Activated CD4-positive, CD25-positive, alpha-beta regulatory T cell (primary cell): ENCODE data around the gene PITX1.
"Not testable (repeated sequence)": the region's sequence is repeated elsewhere in the genome, so short reads cannot be mapped to it uniquely, and the experiment has no call there.

Experiments
- DNase-seq, 4 experiments: peaks; one replicate each; lab custom pipeline; 2025; lab: John Stamatoyannopoulos, UW

Gene PITX1

DNA sequence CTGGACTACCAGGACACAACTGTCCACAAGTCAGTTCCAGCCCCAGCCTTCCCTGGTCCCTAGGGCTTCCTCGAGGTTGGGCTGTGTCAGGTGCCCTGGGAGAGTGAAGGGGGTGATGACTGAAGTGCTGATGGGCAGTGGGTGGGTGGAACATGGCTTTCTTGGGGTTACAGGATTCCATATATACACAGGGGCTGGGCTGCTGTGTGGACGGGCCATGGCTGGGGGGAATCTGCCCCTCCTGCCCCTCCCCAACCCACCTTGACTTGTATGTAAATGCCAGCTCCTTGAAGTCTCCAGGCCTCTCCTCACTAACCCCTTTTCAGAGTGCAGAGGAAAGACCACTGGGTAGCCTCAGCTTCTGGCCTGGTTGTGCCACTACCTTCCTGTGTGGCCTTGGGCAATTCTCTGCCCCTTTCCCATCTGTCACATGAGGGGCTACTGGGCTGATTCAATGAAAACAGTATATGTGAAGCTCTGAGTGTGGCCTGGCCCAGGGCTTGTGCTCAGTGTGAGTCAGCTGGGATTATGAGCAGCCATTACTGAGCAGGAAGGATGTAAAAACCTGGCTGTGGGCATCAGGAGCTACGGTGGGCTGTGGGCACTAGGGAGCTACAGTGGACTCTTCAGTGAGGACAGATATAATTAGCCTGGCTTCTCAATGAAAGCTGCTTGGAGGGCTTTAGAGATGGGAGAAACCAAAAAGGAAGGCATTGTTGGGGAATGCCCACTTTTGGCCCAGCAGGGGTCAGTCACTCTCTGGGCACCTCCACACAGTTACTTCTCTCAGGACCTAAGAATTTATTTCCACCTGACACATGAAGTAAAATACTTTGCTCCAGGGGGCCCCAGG lies 23.3 kb downstream of the PITX1 start:
- no peak for DNase-seq

DNA sequence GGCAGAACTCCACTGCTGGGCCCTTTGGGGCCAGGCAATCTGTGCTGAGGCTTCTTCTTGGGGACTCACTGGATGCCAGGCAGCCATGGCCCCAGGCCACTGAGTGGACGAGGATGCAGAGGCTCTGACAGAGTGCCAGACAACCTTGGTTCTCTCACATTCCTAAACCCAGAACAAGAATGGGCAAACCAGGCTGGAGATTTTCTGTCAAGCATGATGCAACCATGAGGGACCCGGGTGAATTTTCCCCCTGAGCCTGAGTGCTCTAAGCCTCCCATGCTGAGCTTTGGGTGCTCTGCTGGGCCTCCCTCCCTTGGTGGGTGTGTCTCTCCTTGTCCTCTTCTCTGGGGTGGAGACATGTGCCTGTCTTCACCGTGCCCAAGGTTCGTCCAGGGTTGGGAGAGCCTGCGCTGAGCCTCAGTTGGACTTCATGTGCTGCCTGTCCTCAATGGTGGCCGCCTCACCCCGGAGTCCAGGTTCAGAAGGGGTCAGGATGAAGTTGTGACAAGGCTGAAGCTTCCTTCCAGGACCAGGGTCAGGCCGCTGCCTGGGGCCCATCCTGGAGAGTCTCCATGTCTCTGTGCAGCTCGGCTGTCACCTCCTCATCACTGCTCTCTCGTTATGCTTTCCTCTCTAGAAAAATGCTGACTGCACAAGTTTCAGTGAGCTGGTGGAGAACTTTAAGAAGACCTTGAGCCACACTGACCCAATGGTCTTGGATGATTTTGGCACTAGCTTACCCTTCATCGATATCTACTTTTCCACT lies 24.1 kb downstream of the PITX1 start:
- no peak for DNase-seq

DNA sequence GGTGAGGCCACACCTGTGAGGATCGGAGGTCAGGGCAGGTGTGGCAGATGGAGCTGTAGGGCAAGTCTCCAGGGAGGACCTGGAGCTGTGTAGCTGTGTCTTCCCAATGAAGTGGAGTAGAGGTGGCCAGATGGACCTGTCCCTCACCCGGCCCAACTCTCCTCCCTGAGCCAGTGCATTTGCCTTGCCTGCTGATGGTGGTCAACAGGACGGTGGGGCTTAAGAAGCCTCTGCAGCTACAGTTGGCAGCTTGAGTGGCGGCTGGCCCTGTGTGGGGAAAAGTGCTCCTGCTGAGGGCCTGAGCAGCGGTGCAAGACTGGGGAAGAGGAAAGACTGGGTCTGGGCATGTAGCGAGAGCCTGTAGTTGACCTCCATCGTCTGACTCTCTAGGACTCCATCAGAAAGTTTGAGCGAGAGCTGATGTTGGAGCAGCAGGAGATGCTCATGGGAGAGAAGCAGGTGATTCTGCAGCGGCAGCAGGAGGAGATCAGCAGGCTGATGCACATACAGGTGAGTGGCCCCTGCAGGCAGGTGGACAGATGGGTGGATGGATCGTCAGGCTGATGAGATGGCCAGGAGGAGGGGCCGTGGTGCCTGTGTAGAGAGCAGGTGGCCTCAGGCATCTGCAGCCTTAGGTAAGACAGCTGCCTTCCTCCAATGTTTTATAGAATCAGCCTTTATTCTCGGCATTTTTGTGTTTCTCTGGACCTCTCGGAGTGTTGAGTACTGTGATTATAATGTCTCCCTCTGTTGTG lies 24.9 kb downstream of the PITX1 start:
- DNase-seq, result no peak

DNA sequence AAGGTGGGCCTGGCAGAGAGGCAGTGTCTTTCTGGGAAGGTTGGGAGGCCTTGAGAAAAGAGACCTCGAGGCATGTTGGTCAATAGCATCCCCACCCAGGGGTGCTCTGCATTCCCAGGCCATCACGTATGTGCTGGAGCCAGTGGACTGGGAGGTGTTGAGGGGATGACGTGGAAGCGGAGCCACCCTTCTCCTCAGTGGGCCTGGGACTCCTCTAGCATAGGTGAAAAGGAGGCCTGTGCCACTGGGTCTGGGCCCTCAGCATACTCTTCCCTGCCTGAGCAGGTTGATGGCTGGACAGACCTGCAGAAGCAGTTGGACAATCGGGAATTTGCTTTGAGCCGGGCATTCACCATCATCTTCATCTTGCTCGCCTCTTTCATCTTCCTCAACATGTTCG lies 25.5 kb downstream of the PITX1 start:
- no peak for DNase-seq

DNA sequence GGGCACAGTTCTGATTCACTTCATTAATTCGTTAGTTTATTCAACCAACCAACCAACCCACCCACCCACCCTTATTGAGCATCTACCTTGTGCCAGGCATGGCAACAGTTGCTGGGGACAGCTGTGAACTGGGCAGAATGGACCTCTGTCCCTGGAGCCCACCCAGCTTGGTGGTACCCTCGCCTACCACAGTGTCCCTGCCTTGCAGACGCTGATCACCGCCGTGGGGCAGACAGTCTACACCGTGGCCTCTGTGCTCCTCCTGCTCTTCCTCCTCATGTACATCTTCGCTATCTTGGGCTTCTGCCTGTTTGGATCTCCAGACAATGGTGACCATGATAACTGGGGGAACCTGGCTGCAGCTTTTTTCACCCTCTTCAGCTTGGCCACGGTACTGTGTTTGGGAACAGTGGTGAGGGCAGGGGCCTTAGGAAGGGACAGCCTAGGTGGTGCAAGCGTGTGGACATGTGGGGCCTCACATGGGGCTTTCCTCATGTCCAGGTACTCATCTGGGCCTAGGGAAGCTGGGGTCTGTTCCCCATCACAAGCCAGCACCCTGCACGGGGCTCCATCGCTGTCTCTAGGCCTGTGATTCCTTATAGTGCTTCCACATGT lies 26.2 kb downstream of the PITX1 start:
- no peak for DNase-seq

DNA sequence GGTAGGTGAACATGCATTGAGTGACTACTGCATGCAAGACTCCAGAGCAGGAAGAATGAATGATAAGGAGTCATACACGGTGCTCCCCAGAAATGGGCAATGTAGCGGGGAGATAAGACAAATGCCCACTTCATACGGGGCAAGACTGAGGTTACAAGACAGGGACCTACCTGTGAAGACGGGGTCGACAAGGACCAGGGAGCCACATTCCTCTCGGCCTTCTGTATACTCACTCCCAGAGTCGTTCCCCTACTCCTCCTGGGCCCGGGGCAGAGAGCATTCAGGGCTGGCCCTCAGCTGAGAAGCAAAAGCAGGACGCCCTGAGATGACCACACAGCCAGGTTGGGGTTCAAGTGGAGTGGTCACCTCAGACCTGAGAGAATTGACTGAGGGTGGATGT lies 26.7 kb downstream of the PITX1 start:
- DNase-seq, result no peak

DNA sequence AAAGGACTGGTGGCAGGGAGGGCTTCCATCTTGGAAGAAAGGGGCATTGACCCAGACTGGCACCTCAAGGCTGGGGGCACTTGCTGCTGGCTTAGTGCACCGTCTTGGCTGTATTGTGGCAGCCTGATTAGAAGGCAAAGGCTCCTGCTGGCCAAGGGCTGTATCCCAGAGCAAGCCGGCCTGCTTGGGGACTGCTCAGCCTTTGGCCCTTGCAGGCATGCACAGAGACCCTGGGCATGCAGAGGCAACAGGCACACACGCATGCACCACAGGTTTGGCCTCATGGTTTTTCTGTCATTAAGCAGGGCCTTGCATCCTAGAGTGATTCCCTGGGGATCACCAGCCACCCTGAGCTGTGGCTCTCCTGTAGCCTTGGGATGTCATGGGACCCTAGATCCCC lies 29.0 kb downstream of the PITX1 start:
- DNase-seq, result no peak

DNA sequence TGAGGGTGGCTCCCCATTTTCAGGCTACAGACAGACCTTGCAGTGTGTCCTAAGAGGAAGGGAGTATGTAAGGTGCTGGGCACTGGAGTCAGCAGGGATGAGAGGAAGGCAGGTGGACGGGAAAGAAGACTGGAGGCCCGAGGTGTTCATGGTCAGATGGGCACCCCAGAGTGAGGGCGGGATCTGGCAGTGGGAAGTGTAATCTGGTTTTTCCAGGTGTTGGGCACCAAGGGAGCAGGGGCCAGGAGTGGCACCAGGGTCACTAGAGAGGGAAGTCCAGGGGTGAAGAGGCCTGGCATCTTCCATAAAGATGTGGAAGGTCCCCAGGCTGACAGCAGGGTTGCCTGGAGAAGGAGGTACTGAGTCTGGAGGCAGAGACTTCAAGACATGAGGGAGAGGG lies 29.7 kb downstream of the PITX1 start:
- DNase-seq, result no peak

DNA sequence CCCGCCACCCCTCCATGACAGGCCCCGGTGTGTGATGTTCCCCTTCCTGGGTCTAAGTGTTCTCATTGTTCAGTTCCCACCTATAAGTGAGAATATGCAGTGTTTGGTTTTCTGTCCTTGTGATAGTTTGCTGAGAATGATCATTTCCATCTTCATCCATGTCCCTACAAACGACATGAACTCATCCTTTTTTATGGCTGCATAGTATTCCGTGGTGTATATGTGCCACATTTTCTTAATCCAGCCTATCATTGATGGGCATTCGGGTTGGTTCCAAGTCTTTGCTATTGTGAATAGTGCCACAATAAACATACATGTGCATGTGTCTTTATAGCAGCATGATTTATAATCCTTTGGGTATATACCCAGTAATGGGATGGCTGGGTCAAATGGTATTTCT lies 36.0 kb downstream of the PITX1 start:
- DNase-seq, result not testable (repeated sequence)

DNA sequence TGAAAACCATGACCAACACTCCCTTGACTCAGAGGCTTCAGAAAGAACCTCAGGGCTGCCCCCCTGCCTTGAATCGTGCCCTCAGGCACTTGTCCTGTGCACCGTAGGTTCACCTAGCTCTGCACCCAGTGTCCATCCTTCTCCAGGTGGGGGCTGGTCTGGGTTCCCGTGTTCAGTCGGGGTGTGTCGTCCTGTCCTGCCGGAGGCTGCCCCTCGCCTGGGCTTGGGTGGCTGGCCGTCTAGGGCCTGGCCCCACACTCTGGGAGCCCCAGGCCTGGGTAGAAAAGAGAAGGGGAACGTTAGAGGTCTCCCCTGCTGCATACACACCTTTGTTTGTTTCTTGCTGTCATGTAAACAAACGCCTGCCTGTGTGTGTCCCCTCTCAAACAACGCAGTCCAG lies 37.0 kb downstream of the PITX1 start:
- DNase-seq, result no peak

DNA sequence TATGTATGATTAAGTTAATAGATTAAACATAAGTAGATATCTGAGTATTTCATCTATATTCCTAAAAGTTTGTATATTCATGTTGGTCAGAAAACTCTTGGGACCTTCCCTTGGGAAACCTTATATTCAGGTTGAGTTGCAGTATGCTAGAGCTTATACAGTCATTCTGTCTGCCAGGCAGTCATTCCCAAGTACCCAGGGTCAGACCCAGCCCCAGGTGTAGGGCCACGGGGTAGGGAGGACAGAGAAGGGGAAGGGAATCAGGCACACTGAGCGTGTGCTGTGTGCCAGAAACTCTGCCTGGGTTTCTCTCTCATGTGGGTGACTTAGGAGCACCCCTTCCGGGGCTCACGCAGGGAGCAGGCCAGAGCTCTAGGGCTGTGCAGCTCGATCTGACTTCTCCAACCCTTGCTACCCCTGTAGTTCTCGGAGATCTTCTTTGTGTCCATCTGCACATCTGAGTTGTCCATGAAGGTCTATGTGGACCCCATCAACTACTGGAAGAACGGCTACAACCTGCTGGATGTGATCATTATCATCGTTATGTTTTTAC lies 38.1 kb downstream of the PITX1 start:
- no peak for DNase-seq

DNA sequence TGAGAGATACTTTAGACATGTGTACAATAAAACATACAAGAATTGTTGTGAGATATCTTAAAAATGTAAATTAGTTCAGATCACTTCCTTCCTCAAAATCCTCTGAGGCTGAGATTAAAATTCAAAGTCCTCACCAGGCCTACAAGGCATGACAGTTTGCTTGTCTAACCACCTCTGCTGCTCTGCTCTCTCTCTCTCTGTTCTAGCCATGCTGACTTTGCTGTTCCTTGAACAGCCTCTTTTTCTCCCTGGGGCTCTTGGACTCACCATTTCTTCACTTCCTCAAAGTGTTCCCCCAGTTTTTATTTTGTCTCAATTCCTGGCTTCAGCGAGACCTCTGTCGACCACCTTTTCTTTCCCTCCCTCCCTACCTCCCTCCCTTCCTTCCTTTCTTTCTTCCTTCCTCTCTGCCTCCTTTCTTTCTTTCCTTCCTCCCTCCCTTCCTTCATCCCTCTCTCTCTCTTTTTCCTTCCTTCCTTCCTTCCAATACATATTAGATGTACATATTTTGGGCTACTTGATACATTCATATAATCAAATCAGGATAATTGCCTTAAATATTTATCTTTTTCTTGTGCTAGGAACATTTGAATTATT lies 39.4 kb downstream of the PITX1 start:
- DNase-seq, result no peak

DNA sequence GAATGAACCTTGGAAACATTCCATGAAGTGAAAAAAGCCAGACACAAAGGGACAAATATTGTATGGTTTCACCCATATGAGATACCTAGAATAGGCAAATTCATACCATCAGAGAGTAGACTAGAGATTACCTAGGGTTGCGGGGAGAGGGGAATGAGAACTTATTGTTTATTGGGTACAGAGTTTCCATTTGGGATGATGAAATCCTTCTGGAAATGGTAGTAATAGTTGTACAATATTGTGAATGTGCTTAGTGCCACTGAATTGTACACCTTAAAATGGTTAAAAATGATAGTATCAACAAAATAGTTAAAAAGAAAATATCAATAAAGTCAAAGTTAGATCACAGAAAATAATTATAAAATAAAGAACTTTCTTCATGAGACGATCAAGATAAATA lies 40.9 kb downstream of the PITX1 start:
- no peak for DNase-seq

DNA sequence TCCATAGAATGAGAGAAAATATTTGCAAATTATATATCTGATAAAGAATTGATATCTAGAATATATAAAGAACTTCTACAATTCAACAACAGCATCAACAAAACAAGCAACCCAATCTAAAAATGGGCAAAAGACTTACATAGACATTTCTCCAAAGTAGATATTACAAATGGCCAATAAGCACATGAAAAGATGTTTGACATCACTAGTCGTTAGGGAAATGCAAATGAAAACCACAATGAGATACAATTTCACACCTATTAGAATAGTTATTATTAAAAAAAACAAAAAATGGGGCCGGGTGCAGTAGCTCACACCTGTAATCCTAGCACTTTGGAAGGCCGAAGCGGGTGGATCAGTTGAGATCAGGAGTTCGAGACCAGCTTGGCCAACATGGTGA lies 41.9 kb downstream of the PITX1 start:
- DNase-seq, result no peak

DNA sequence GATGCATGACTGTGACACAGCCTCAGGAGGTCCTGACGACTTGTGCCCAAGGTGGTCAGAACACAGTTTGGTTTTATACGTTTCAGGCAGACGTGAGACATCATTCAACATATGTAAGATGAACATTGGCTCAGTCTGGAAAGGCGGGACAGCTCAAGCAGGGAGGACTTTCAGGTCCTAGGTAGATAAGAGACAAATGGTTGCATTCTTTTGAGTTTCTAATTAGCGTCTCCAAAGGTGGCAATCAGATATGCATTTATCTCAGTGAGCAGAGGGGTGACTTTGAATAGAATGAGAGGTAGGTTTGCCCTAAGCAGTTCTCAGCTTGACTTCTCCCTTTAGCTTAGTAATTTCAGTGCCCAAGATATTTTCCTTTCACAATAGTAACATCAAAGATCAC lies 43.8 kb downstream of the PITX1 start:
- not testable (repeated sequence) for DNase-seq

DNA sequence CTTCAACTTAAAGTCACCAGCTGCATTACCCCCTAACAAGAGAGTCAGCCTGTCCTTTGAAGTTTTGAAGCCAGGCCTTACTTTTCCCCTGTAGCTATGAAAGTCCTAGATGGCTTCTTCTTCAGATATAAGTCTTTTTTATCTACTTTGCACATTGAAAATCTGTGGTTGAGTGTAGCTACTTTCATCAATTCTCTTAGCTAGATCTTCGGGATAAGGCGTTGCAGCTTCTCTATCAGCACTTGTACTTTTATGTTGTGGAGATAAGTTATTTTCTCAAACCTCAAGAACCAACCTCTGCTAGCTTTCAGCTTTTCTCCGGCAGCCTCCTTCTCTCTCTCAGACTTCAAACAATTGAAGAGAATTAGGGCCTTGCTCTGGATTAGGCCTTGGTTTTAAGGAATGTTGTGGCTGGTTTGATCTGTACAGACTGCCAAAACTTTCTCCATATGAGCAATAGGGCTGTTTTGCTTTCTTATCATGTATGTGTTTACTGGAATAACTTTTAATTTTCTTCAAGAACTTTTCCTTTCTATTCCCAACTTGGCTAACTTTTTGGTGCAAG lies 44.7 kb downstream of the PITX1 start:
- no peak for DNase-seq

DNA sequence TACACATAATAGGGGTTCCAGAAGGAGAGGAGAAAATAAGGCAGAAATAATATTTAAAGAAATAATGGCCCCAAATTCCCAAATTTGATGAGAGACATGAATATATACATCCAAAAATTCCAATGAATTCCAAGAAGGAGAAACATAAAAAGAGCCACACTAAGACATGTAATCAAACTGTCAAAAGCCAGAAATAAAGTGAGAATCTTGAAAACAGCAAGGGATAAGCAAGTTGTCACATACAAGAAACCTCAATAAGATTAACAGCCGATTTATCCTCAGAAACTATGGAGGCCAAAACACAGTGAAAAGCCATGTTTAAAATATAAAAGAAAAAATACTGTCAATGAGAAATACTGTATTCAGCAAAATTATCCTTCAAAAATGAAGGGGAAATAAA lies 51.8 kb downstream of the PITX1 start:
- DNase-seq, result no peak

DNA sequence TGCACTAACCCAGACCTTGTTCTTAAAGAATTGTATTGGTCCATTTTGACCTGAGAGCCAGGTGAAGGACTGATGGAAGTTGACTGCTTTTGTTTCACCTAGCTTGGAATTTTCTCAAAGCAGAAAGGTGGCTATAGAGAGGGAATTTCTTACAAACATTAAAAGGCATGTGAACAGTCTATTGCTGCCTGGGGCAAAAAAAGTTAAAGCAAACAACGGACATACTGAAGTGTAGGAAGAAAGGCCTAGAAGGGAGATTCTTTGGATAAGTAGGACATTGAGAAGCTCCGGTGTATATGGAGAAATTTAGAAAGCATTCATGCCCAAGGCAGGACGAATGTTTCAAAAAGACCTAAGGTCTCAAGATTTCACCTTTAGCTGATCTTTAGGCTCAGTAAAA lies 54.6 kb downstream of the PITX1 start:
- DNase-seq, result no peak
